ENCODE measurements around the gene LRRN3.
"Not testable (repeated sequence)": the region's sequence is repeated elsewhere in the genome, so short reads cannot be mapped to it uniquely, and the experiment has no call there.

The LRRN3 gene

GRCh38 chr7:111090846-111091245 is at the start of gene LRRN3:
Gene LRRN3, plus strand, starts transcription at chr7:111091127. Its CDS starts 31,646 bp downstream, at chr7:111122773.
- no peak for FAIRE-seq
- no peak for DNase-seq (ENCODE audit: insufficient read length, low spot score)

- DNase-seq (ENCODE audit: insufficient read length, low spot score), result no peak
- FAIRE-seq, result peak; percentile 71
Observed at GRCh38 chr7:111041577-111041976, 49.4 kb upstream of the LRRN3 start.

DNA sequence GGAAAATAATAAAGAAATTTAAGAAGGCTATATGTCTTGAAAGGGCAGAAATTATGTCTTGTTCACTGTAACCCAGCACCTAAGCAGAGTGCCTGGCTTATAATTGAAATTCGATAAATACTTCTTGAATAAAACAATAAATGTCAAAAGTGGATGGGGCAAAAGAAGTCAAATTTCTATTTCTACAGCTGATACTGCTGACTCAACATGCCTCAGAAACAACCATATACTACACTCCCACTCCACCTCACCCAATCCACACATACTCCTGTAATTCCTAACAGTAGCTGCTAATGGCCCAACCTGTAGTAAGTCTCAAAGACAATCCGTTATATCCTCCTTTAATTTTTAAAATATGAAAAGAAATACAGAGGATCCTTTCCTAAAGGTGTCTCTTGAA is 48.1 kb upstream of the LRRN3 start:
- DNase-seq (ENCODE audit: insufficient read length, low spot score), result no peak
- FAIRE-seq, result no peak

- DNase-seq (ENCODE audit: insufficient read length, low spot score), result no peak
- FAIRE-seq, result no peak
Observed at GRCh38 chr7:111043561-111043960, 47.4 kb upstream of the LRRN3 start.

DNA sequence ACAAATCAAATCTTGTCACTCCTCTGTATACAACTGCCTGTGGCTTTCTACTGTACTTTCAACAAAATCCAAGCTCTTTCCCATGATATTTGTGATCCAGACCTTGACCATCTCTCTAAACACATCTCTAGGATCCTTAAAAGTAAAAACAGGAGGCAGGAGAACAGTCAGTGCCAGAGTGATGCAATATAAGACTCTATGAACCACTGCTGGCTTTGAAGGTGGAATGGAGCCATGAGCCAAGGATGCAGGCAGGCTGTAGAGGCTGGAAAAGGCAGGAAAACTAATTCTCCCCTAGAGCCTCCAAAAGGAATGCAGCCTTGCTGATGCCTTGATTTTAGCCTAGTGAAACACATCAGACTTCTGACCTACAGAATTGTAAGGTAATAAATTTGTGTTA is 45.5 kb upstream of the LRRN3 start:
- DNase-seq (ENCODE audit: insufficient read length, low spot score) (no peak), FAIRE-seq (no peak)

DNA sequence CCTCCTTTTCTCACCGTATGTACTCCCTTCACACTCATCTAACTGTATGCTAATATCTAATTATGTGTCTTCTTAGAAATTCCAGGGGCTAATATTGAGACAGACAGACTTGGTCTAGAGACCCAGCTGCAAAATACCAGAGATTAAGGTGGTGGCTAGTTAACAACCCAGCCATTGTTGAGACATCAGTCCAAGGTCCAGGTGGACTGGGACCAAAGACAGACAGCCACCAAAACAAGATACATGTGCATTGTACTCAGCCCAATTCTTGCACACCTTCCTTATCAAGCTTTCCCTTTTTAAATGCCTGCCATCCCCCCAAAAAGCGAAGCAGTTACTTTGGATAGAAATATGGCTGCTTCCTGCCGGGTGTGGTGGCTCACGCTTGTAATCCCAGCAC is 43.3 kb upstream of the LRRN3 start:
- DNase-seq (ENCODE audit: insufficient read length, low spot score) (no peak), FAIRE-seq (no peak)

DNA sequence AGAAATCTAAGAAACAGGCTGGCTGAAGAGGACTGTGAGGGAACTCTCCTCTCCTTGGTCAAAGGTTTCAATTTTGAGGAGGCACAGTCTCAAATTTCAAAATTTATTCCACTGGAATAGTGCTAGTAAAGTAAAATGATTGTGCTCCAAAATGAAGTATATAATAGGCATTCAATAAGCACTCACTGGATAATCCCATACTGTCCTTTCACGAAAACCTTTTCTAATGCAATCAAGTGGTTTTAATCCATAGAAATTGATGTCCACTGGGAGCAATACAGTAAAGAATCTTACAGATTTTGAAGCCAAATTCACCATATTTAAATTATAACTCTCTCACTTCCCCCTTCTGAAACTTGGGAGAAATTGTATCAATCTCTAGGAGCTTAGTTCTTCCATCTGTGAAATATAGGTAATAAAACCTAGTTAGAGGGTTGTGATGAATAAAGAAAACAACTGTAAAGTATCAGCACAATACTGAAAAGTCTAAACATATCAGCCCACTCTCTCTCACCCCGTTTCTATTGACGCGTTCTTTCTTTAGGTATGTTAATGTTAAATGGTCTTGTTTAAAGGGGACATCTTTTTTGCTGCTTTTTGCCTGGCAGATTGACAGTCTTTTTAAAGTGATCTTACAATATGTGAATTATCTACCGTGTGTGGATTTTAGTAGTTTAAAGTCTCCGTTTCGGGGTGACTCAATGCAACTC is 40.8 kb upstream of the LRRN3 start:
- DNase-seq (ENCODE audit: insufficient read length, low spot score) (no peak), FAIRE-seq (no peak)

- DNase-seq (ENCODE audit: insufficient read length, low spot score) (no peak), FAIRE-seq (no peak)
Observed at GRCh38 chr7:111050875-111051416, 40.0 kb upstream of the LRRN3 start.

DNA sequence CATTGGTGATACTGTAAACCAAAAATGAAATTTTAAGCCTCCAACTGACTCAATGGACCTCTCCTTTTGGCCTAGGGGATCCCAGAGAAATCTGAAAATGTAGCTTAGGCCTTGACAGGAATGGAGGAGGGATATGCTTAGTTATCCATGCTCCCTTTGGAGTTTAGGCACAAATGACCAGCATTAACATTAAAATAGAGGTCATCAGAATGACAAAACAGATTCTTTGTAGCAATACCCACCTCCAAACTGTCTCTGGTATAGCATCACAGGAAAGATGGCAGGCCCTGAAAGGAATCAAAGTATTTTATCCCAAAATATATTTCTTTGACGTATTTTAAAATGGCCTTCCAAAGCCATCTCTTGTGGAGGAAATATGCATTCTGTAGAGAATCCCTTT is 39.1 kb upstream of the LRRN3 start:
- FAIRE-seq (no peak), DNase-seq (ENCODE audit: insufficient read length, low spot score) (no peak)

DNA sequence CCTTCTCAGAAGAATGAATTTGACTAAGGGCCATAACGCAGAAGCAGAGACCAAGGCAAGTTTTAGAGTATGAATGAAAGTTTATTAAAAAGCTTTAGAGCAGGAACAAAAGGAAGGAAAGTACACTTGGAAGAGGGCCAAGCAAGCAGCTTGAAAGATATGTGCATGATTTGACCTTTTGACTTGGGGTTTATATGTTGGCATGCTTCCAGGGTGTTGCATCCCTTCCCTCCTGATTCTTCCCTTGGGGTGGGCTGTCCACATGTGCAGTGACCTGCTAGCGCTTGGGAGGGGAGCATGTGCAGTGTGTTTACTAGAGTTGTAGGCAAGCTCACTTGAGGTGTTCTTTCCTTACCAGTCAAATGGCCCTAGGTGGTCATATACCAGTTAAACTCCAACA is 37.9 kb upstream of the LRRN3 start:
- DNase-seq (ENCODE audit: insufficient read length, low spot score), result no peak

GRCh38 chr7:111056371-111056770 is 34.6 kb upstream of the LRRN3 start:
- FAIRE-seq, result no peak
- no peak for DNase-seq (ENCODE audit: insufficient read length, low spot score)

More for the DNA sequence above, 37.9 kb upstream of the LRRN3 start:
- FAIRE-seq, result no peak

DNA sequence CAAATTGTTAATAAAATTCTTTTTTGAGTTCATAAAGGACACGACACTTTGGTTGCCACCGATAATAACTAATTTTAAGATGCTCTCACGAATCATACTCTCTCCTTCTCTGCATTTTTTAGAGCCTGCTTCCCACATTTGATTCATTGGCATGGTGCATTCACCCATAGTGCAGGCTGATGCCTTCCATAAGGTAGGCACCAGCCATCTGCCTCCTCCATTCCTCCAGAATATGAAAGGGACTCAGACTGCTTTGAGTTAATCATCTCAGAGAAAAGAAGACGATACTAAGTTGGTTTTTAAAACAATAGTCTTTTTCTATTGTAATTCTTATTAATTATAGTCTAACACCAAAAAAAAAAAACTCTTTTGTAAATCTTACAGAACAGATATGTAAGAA is 33.9 kb upstream of the LRRN3 start:
- DNase-seq (ENCODE audit: insufficient read length, low spot score) (no peak), FAIRE-seq (no peak)

DNA sequence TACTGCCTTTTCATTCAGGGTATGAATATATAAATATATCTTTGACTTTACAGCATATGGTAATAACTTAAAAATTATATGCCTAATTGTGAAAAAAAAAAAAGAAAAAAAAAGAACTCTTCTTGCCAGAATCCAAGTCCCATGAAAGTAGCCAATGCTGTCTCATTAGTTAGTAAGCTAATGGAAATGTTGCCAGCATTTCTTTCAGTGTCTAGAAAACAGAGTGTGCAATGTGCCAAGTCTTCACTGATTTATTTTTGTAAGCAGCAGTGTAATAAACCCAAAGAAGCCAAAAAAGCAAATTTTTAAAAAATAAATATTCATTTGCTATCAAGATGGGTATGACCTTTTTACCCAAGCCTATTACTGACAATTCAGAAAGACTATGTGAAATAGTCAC is 31.1 kb upstream of the LRRN3 start:
- DNase-seq (ENCODE audit: insufficient read length, low spot score), result no peak
- FAIRE-seq, result no peak

DNA sequence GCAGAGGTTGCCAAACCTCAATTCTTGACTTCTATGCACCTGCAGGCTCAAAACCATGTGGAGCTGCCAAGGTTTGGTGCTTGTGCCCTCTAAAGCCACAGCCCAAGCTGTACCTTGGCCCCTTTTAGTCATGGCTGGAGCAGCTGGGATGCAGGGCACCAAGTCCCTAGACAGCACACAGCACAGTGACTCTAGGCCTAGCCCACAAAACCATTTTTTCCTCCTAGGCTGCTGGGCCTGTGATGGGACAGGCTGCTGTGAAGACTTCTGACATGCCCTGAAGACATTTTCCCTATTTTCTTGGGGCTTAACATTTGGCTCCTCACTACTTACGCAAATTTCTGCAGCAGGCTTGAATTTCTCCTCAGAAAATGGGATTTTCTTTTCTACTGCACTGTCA is 27.8 kb upstream of the LRRN3 start:
- no peak for FAIRE-seq
- DNase-seq (ENCODE audit: insufficient read length, low spot score), result no peak

GRCh38 chr7:111067251-111067650 is 23.7 kb upstream of the LRRN3 start:
- FAIRE-seq (no peak), DNase-seq (ENCODE audit: insufficient read length, low spot score) (no peak)

- DNase-seq (ENCODE audit: insufficient read length, low spot score) (no peak), FAIRE-seq (no peak)
Observed at GRCh38 chr7:111067682-111068081, 23.2 kb upstream of the LRRN3 start.

GRCh38 chr7:111068618-111069017 is 22.3 kb upstream of the LRRN3 start:
- FAIRE-seq, result no peak
- no peak for DNase-seq (ENCODE audit: insufficient read length, low spot score)

DNA sequence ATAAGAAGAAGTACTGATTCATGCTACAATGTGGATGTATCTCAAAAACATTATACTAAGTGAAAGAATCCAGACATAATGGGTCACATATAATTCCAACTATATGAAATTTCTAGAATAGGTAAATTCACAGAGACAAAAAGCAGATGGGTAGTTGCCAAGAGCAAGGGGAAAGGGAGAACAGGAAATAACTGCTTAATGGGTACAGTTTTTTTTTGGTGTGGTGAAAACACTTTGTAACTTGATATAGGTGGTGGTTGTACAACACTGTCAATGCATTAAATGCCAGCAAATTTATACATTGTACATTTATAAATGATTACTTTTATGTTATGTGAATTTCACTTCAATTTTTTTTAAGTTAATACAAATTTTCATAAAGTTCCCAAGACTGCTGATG is 19.4 kb upstream of the LRRN3 start:
- FAIRE-seq (no peak), DNase-seq (ENCODE audit: insufficient read length, low spot score) (no peak)

DNA sequence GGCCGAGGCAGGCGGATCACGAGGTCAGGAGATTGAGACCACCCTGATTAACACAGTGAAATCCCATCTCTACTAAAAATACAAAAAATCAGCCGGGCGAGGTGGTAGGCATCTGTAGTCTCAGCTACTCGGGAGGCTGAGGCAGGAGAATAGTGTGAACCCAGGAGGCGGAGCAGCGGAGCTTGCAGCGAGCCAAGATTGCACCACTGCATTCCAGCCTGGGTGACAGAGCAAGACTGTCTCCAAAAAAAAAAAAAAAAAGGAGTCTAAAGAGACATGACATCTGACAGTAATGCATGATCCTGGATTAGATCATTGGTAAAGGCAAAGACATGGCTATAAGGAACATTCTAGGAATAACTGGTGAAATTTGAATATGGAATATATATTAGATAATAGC is 18.3 kb upstream of the LRRN3 start:
- FAIRE-seq; DNase-seq (ENCODE audit: insufficient read length, low spot score): not testable (repeated sequence)

DNA sequence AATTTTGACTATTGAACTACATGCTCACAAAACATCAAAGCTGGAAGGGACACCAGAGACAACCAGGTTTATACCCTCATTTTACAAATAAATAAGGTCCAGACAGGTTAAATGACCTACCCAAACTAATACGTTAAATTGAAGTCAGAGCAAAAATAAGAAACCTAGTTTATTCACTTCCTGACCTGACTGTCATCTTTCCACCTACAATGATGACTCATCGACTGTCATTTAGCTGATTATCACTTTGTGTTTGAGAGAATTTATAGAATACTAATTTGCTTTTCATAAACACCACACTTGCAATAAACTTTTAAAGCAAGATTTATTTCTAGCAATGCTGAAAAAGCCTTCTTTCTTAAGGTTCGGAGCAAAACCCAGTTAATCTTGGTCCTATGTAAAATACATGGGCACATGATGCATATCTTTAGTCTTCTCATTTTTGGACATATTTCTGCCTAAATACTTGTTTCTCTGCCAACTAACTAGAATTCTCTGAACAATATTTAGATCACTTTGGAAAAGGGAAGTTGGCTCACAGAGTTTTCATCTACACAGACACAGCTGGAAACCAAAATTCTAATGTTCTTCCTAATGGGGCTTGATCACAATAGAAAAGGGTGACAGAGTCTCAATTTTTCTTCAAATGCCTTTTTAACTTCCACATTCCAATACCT is 16.7 kb upstream of the LRRN3 start:
- FAIRE-seq (peak; percentile 39), DNase-seq (ENCODE audit: insufficient read length, low spot score) (no peak)

- no peak for DNase-seq (ENCODE audit: insufficient read length, low spot score)
- FAIRE-seq, result no peak
Observed at GRCh38 chr7:111074748-111075146, 16.2 kb upstream of the LRRN3 start.

DNA sequence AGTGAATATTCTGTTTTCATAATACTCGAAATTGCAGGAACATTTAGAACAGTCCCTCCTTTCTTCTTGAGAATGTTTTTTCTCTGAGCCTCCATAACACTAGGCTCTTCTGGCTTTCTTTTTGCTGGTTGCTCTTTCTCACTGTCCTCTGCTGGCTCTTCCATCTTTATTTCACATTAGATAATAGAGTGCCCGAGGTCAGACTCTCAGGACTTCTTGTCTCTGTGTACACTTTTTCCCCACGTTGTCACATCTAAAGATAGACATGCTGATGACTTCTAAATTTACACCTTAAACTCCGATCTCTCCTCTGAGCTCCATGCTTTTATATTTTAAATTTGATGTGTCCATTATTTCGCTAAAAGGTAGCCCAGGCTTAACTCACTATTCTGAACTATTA is 15.4 kb upstream of the LRRN3 start:
- FAIRE-seq (no peak), DNase-seq (ENCODE audit: insufficient read length, low spot score) (no peak)
